Spleen (tissue), 13 donors: ENCODE measurements around the gene LDLRAD4. TPM values are rescaled to one million over a fixed set of nuclear protein-coding genes. Genes with fewer than 3 reads are reported as not detected.

Experiments used
- DNase-seq: peaks from one replicate; pipeline ENCODE4 v3.0.0-alpha.2; 2020
- H3K27ac ChIP-seq, 8 donors: fragments of 200-600 bp; sonication (generic) in 7 of 8; 1 replicate in 4 of 8; 2 replicates in 4 of 8; pipeline versions ENCODE4 v1.5.0 to v1.8.0; 2016 to 2021; ENCODE audit warnings: inconsistent platforms in 4 of 8, mild to moderate bottlenecking in 4 of 8, moderate library complexity in 1 of 8
- H3K27me3 ChIP-seq, 7 donors: fragments of 200-600 bp; sonication (generic) in 6 of 7; replicated peaks in 1 of 7; 1 replicate in 4 of 7; 2 replicates in 3 of 7; pipeline versions ENCODE4 v1.5.0 to v1.8.0; 2016 to 2021; ENCODE audit warnings: inconsistent platforms in 3 of 7, mild to moderate bottlenecking in 1 of 7
- H3K36me3 ChIP-seq, 6 donors: fragments of 200-600 bp; sonication (generic) in 5 of 6; 1 replicate in 4 of 6; 2 replicates in 2 of 6; pipeline versions ENCODE4 v1.5.0 to v1.8.0; 2016 to 2021; ENCODE audit warnings: inconsistent platforms in 2 of 6
- H3K4me1 ChIP-seq, 6 donors: fragments of 200-600 bp; sonication (generic) in 5 of 6; 1 replicate in 3 of 6; 2 replicates in 3 of 6; pipeline versions ENCODE4 v1.5.0 to v1.8.0; 2016 to 2021; ENCODE audit warnings: inconsistent platforms in 3 of 6
- H3K4me3 ChIP-seq, 8 donors: fragments of 200-600 bp; sonication (generic) in 7 of 8; 1 replicate in 4 of 8; 2 replicates in 4 of 8; pipeline versions ENCODE4 v1.5.0 to v1.8.0; 2016 to 2021; ENCODE audit warnings: inconsistent platforms in 4 of 8, mild to moderate bottlenecking in 4 of 8, moderate library complexity in 2 of 8
- H3K9me3 ChIP-seq, 8 donors: fragments of 200-600 bp; sonication (generic) in 7 of 8; 1 replicate in 4 of 8; 2 replicates in 4 of 8; pipeline versions ENCODE4 v1.5.0 to v1.8.0; 2016 to 2021; ENCODE audit warnings: inconsistent platforms in 4 of 8
- POLR2A ChIP-seq, 3 donors: fragments of 450-650 bp; IDR thresholded peaks; one replicate each; pipeline ENCODE4 v1.5.1; 2017; ENCODE audit warnings: antibody characterized with exemption in 3 of 3, mild to moderate bottlenecking in 1 of 3
- POLR2AphosphoS5 ChIP-seq, 3 donors: sonication (generic); formaldehyde crosslinking; IDR thresholded peaks; one replicate each; pipeline ENCODE4 v1.5.1; 2017; ENCODE audit warnings: antibody characterized with exemption in 3 of 3
- WGBS, 5 donors: extraction: QIAGEN DNeasy Blood & Tissue Kit in 3 of 5; methylation state at CpG; one replicate each; pipeline versions ENCODE4 v1.1.5 to v1.1.7; 2013 to 2018; 5-methylcytosine and 5-hydroxymethylcytosine counted together
- intact Hi-C: fragments of 100-400 bp; cut with DNase I; formaldehyde crosslinking; loops from one replicate; pipeline ENCODE4 v1.15.0; 2023; ENCODE audit warnings: low total_unique reads
- long read RNA-seq, 2 donors: transcript quantifications; one replicate each; lab custom pipeline, GENCODE V29; 2026
- polyA plus RNA-seq, 3 donors: library from polyadenylated mRNA; stranded (reverse); fragments of 200-250 nt; gene quantifications; one replicate each; pipeline ENCODE4 v1.2.1, GENCODE V29; 2013
- total RNA-seq, 7 donors: library from RNA; depleted of rRNA in 3 of 7; stranded (reverse); fragments of >200 nt in 3 of 7; fragmentation: NEBNext Ultra II Directional in 4 of 7; extraction: Animal tissue kit (Norgen Biotek cat#: 25700) in 4 of 7; gene quantifications; one replicate each; pipeline versions ENCODE4 v1.1.0 to v1.2.1, GENCODE V29; 2016 to 2021
- TF ChIP-seq, protein P1 (sequence below), 11 experiments: fragments of 200-600 bp in 7 of 11; fragments of 450-650 bp in 4 of 11; sonication (generic) in 4 of 11; IDR thresholded peaks in 8 of 11; conservative IDR thresholded peaks in 3 of 11; 1 replicate in 7 of 11; 2 replicates in 4 of 11; pipeline versions ENCODE4 v1.4.0 to v1.8.0; 2016 to 2021; ENCODE audit warnings: antibody characterized with exemption in 11 of 11, inconsistent platforms in 4 of 11, mild to moderate bottlenecking in 1 of 11
- donor health status: healthy with polysubstance abuse.
- donor health status: DM: no; HTN: no; CAD: no; lungs with moderate emphysema.
- donor health status: DM: no; HTN: no; CAD: no.
- donor health status: Bipolar disorder and iron deficiency.
- donor health status: healthy.
- donor health status: DM: no; HTN: no; CAD: no.
- donor health status: DM: yes; HTN: yes; CAD: no.

The LDLRAD4 gene
- total RNA-seq (10 to 100 TPM; 34.2 to 80.8 (median 57.8) TPM), polyA plus RNA-seq (1 to 10 TPM; 4.5 to 6.2 (median 5.2) TPM)
- long read RNA-seq, donor 1, full-length matches to known transcripts = 1 of 1 reads
- long read RNA-seq, donor 1, partial matches to known transcripts = 0 of 1 reads
- long read RNA-seq, donor 1, other reads (novel, unspliced or antisense) = 0 of 1 reads
- long read RNA-seq, donor 2, partial matches to known transcripts = 0 of 1 reads
- long read RNA-seq, donor 2, other reads (novel, unspliced or antisense) = 0 of 1 reads

DNA sequence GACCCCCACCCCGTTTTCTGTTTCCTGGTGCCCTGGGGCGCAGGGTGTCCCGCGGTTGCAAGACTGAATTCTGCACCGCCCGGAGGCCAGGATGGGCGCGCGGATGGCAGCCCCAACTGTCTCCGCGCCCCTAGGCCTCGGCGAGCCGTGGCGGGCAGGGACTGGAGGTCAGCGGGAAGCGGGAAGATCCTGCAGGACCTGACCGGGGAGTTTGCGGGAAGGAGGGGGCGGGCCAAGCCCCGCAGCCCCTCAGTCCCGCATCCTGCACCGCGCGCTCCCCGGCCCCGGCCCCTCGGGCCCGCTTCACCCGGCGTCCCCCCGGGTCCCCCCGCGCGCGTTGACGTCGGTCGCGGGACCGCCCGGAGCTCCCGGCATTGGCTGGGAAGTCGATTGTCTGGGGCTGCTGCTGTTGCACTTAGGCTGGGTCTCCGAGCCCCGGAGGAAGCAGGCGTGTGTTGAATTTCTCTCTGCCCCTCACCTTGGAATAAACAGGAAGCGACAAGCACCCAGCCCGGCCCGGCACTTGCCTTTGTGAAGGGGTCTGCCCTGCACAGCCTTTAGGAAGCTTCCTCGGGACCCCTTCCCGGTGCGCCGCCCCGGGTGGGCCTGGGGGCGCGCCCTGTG lies at the start of gene LDLRAD4:
Gene LDLRAD4, plus strand, starts transcription at position 393 of the 624 bp plus-strand sequence.
- peaks cover 0 to 69% (median 11%) of the 10 kb centered on the region in 7 donors for H3K27me3 ChIP-seq
- peak within 1 kb of the TSS; percentile 58 to 94 (median 76) for H3K4me3 ChIP-seq
- H3K4me1 ChIP-seq = peaks cover 33 to 74% (median 62%) of the 10 kb centered on the region in 6 donors
- intact Hi-C loops = loop anchor here (5.0 to 10.0 kb wide), 5 partner anchors 164 to 509 kb away; partner anchors contain the start of genes FAM210A and RNMT
- H3K27ac ChIP-seq = peak within 1 kb of the TSS; percentile 30 to 83 (median 79)
- WGBS, 5 donors = 1% methylated on average over 27 to 57 of the region's 57 CpGs
- H3K9me3 ChIP-seq = no peaks in the 10 kb centered on the region
- H3K36me3 ChIP-seq = no peaks in the 10 kb centered on the region
- TF ChIP-seq, protein P1, sequence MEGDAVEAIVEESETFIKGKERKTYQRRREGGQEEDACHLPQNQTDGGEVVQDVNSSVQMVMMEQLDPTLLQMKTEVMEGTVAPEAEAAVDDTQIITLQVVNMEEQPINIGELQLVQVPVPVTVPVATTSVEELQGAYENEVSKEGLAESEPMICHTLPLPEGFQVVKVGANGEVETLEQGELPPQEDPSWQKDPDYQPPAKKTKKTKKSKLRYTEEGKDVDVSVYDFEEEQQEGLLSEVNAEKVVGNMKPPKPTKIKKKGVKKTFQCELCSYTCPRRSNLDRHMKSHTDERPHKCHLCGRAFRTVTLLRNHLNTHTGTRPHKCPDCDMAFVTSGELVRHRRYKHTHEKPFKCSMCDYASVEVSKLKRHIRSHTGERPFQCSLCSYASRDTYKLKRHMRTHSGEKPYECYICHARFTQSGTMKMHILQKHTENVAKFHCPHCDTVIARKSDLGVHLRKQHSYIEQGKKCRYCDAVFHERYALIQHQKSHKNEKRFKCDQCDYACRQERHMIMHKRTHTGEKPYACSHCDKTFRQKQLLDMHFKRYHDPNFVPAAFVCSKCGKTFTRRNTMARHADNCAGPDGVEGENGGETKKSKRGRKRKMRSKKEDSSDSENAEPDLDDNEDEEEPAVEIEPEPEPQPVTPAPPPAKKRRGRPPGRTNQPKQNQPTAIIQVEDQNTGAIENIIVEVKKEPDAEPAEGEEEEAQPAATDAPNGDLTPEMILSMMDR (IDR thresholded peaks at IDR 0.05 in 8 of 11, conservative IDR thresholded peaks at IDR 0.05 in 3 of 11) = no peak
- TF ChIP-seq POLR2A (IDR thresholded peaks at IDR 0.05) (peak in 1 of 3 donors; percentile 6), POLR2AphosphoS5 (IDR thresholded peaks at IDR 0.05) (peak; percentile 31 to 72 (median 60))
- DNase-seq = no peak

DNA sequence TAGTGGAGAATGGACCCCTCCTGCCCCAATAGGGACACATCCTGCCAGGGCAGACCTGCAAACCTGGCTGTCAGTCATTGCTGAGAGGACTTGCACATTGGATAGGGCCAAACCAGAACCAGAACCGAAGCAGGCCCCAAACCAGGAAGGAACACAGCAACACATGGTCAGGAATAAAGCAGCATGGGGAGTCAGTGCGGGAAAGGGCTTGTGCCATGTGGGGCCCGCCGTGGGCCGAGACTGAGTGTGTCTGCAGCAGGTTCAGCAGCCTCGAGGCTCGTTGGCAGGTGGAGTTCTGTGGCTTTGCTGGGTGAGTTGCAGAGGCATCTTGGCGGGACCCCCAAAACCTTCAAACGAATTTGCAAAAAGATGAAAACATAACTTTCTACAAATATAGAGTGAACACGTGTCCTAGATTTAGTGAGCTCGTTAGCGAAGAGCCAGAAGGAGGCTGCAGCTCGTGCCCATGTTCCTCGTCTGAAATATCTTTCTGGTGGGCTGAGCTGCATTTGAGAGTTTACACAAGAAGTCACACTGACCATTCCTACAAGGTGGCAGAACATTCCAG lies 44.9 kb upstream of the LDLRAD4 start:
- DNase-seq = no peak
- no peak for TF ChIP-seq POLR2A (IDR thresholded peaks at IDR 0.05)
- TF ChIP-seq, protein P1 (IDR thresholded peaks at IDR 0.05 in 8 of 11, conservative IDR thresholded peaks at IDR 0.05 in 3 of 11) = no peak
- no peak for TF ChIP-seq POLR2AphosphoS5 (IDR thresholded peaks at IDR 0.05)
- 76 to 89% (median 83%) methylated on average over 14 of the region's 14 CpGs for WGBS, 5 donors

DNA sequence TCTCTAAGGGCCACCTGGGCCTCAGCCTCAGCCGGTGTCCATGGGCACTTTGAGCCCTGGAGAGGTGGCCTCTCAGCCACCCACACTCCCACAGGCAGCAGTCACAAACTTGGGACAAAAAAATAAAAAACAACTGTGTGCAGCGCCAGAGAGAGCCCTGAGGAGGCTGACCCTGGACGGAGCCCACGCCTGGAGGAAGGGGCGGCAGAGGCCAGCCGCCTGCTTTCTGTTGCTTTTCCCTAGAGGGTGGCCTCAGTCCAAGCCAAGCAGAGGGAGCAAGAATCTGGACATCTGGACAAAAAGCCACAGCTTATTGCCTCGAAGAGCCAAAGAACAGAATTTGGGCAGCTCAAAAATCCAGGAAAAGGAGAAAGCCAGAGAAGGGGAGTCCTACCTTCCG lies 43.3 kb upstream of the LDLRAD4 start:
- H3K4me1 ChIP-seq = no peaks in the 10 kb centered on the region
- no peaks in the 10 kb centered on the region for H3K9me3 ChIP-seq
- no peaks in the 10 kb centered on the region for H3K36me3 ChIP-seq
- H3K27me3 ChIP-seq = no peaks in the 10 kb centered on the region
- WGBS, 5 donors = 63 to 73% (median 65%) methylated on average over 8 of the region's 8 CpGs
- no peak overlapping the region for H3K4me3 ChIP-seq
- intact Hi-C loops = no loop called here
- H3K27ac ChIP-seq = no peak overlapping the region
- no peak for DNase-seq
- TF ChIP-seq POLR2A (IDR thresholded peaks at IDR 0.05) (no peak), POLR2AphosphoS5 (IDR thresholded peaks at IDR 0.05) (no peak)
- TF ChIP-seq, protein P1 (IDR thresholded peaks at IDR 0.05 in 8 of 11, conservative IDR thresholded peaks at IDR 0.05 in 3 of 11) = no peak

More for the DNA sequence above, 44.9 kb upstream of the LDLRAD4 start:
- intact Hi-C loops = no loop called here
- H3K27me3 ChIP-seq = no peaks in the 10 kb centered on the region
- H3K4me1 ChIP-seq = no peaks in the 10 kb centered on the region
- H3K9me3 ChIP-seq = no peaks in the 10 kb centered on the region
- H3K36me3 ChIP-seq = no peaks in the 10 kb centered on the region
- no peak overlapping the region for H3K4me3 ChIP-seq
- H3K27ac ChIP-seq = no peak overlapping the region

DNA sequence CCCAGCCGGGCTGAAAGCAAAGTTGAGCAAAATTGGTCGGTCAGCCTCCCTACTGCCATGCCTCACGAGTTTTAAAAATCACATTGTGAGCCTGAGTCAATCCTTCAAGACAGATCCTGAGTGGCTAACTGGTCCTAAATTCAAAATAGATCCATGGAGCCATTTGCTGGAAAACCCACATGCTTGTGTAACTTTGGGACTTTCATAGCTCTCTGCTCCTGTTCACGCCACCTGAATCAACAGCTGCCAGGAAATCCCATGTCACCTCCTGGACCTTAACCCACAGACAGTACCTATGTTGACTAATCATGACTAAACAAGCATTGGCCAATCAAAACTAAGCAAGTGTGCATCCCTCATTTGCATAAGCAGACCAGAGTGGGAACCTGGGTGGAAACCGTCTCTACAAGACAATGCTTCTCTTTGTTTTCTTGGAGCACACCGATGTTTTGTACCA lies 42.8 kb upstream of the LDLRAD4 start:
- H3K4me1 ChIP-seq = no peaks in the 10 kb centered on the region

More for the DNA sequence above, 42.8 kb upstream of the LDLRAD4 start:
- intact Hi-C loops = no loop called here
- Histone ChIP-seq H3K4me3 (no peak overlapping the region), H3K9me3 (no peaks in the 10 kb centered on the region), H3K27me3 (no peaks in the 10 kb centered on the region), H3K36me3 (no peaks in the 10 kb centered on the region), H3K27ac (no peak overlapping the region)
- no peak for DNase-seq
- WGBS, 5 donors = 87 to 97% (median 89%) methylated on average over 6 of the region's 6 CpGs
- TF ChIP-seq POLR2AphosphoS5 (IDR thresholded peaks at IDR 0.05) (no peak), POLR2A (IDR thresholded peaks at IDR 0.05) (no peak)
- TF ChIP-seq, protein P1 (IDR thresholded peaks at IDR 0.05 in 8 of 11, conservative IDR thresholded peaks at IDR 0.05 in 3 of 11) = no peak
